Measurements from ENCODE around the gene IDH2.

IDH2 gene

GRCh38 chr15:90059208-90059985 lies 42.9 kb downstream of the IDH2 start:
- Histone ChIP-seq H3K4ac (ENCODE audit: low read depth, low read length) (peak overlapping the region; percentile 92), H3K18ac (ENCODE audit: low read length) (peak overlapping the region; percentile 34), H4K5ac (ENCODE audit: low read length) (no peak overlapping the region), H3K79me1 (ENCODE audit: low read length) (peaks cover 16% of the 10 kb centered on the region), H3K56ac (ENCODE audit: low read length) (peak overlapping the region; percentile 83), H3K23ac (ENCODE audit: low read length) (no peak overlapping the region), H2BK5ac (ENCODE audit: low read length) (peak overlapping the region; percentile 92), H3K4me3 (ENCODE audit: low read length) (no peak overlapping the region), H4K8ac (ENCODE audit: low read depth, low read length) (no peak overlapping the region), H3K4me2 (ENCODE audit: low read length) (no peak overlapping the region), H2BK120ac (ENCODE audit: low read depth, low read length) (no peak overlapping the region), H3K27me3 (ENCODE audit: insufficient read depth, low read length, poor library complexity) (no peaks in the 10 kb centered on the region), H3K9ac (ENCODE audit: low read length) (peak overlapping the region; percentile 56), H2BK15ac (replicated peaks; ENCODE audit: low read depth) (no peak overlapping the region), H3K79me2 (ENCODE audit: control insufficient read depth, insufficient read depth, low read length) (peaks cover 7% of the 10 kb centered on the region), H2AK5ac (ENCODE audit: low read length) (peak overlapping the region; percentile 98), H3K27ac (ENCODE audit: low read depth, low read length) (peak overlapping the region; percentile 90), H3K36me3 (ENCODE audit: control insufficient read depth, insufficient read depth, low read length) (no peaks in the 10 kb centered on the region), H3K4me1 (ENCODE audit: control insufficient read depth, low read depth, low read length) (peaks cover 32% of the 10 kb centered on the region)
- WGBS (ENCODE audit: extremely low coverage, insufficient coverage, low lambda C conversion rate): no CpG with 5 or more reads among the region's 21 CpGs
- DNase-seq: peak; percentile 96

DNA sequence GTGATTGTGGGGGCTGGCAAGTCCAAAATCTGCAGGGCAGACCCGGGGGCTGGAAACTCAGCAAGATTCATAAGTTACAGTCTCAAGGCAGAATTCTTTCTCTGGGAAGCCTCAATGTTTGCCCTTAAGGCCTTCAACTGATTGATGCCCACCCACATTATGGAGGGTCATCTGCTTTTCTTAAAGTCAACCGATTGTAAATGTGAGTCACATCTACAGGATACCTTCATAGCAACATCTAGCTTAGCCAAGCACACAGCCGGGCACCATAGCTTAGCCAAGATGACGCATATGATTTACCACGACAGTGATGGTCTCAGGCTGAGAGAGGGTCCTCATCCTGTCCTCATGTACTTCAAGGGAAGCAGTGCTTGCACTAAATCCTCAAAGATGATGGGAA lies 43.5 kb downstream of the IDH2 start:
- no peaks in the 10 kb centered on the region for H3K36me3 ChIP-seq (ENCODE audit: control insufficient read depth, insufficient read depth, low read length)
- peak overlapping the region; percentile 98 for H2AK5ac ChIP-seq (ENCODE audit: low read length)
- peak overlapping the region; percentile 83 for H3K56ac ChIP-seq (ENCODE audit: low read length)
- no peak overlapping the region for H3K4me2 ChIP-seq (ENCODE audit: low read length)
- H2BK5ac ChIP-seq (ENCODE audit: low read length): peak overlapping the region; percentile 92
- no peak for DNase-seq
- H2BK120ac ChIP-seq (ENCODE audit: low read depth, low read length): no peak overlapping the region
- peak overlapping the region; percentile 19 for H3K4ac ChIP-seq (ENCODE audit: low read depth, low read length)
- peaks cover 5% of the 10 kb centered on the region for H3K79me2 ChIP-seq (ENCODE audit: control insufficient read depth, insufficient read depth, low read length)
- no peak overlapping the region for H3K4me3 ChIP-seq (ENCODE audit: low read length)
- H2BK15ac ChIP-seq (replicated peaks; ENCODE audit: low read depth): no peak overlapping the region
- H4K5ac ChIP-seq (ENCODE audit: low read length): no peak overlapping the region
- no peak overlapping the region for H4K8ac ChIP-seq (ENCODE audit: low read depth, low read length)
- peak overlapping the region; percentile 56 for H3K9ac ChIP-seq (ENCODE audit: low read length)
- peaks cover 19% of the 10 kb centered on the region for H3K79me1 ChIP-seq (ENCODE audit: low read length)
- H3K27me3 ChIP-seq (ENCODE audit: insufficient read depth, low read length, poor library complexity): no peaks in the 10 kb centered on the region
- no CpG with 5 or more reads among the region's 5 CpGs for WGBS (ENCODE audit: extremely low coverage, insufficient coverage, low lambda C conversion rate)
- H3K18ac ChIP-seq (ENCODE audit: low read length): peak overlapping the region; percentile 1
- peak overlapping the region; percentile 90 for H3K27ac ChIP-seq (ENCODE audit: low read depth, low read length)
- H3K4me1 ChIP-seq (ENCODE audit: control insufficient read depth, low read depth, low read length): peaks cover 33% of the 10 kb centered on the region
- peak overlapping the region; percentile 60 for H3K23ac ChIP-seq (ENCODE audit: low read length)

DNA sequence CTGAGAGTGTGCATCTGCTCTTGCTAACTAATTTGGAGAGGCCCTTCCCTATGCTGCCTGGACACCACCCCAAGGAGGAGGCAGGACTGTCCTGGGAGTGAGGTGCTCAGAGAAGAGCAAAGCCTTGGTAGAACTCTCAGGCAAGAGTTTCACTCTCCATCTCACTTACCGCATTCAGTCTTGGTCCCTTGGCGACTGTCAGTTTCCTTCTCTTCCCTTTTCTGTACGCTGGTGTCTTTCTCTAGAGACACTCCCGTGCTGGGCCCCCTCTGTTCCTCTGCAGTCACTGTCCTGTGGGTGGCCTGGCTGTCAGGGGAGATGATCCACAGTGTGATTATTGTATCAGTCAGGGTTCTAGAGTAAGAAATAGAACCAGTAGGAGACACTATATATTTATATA lies 44.0 kb downstream of the IDH2 start:
- H3K18ac ChIP-seq (ENCODE audit: low read length): no peak overlapping the region
- no CpG with 5 or more reads among the region's 4 CpGs for WGBS (ENCODE audit: extremely low coverage, insufficient coverage, low lambda C conversion rate)
- H3K4me3 ChIP-seq (ENCODE audit: low read length): no peak overlapping the region
- no peak overlapping the region for H2AK5ac ChIP-seq (ENCODE audit: low read length)
- no peak overlapping the region for H3K27ac ChIP-seq (ENCODE audit: low read depth, low read length)
- no peak overlapping the region for H3K9ac ChIP-seq (ENCODE audit: low read length)
- no peak overlapping the region for H2BK15ac ChIP-seq (replicated peaks; ENCODE audit: low read depth)
- H3K4me1 ChIP-seq (ENCODE audit: control insufficient read depth, low read depth, low read length): peaks cover 31% of the 10 kb centered on the region
- H3K4ac ChIP-seq (ENCODE audit: low read depth, low read length): no peak overlapping the region
- H3K27me3 ChIP-seq (ENCODE audit: insufficient read depth, low read length, poor library complexity): no peaks in the 10 kb centered on the region
- H4K5ac ChIP-seq (ENCODE audit: low read length): no peak overlapping the region
- no peak overlapping the region for H4K8ac ChIP-seq (ENCODE audit: low read depth, low read length)
- no peak overlapping the region for H3K23ac ChIP-seq (ENCODE audit: low read length)
- no peak overlapping the region for H2BK5ac ChIP-seq (ENCODE audit: low read length)
- H3K79me1 ChIP-seq (ENCODE audit: low read length): peaks cover 22% of the 10 kb centered on the region
- no peak overlapping the region for H3K4me2 ChIP-seq (ENCODE audit: low read length)
- no peaks in the 10 kb centered on the region for H3K36me3 ChIP-seq (ENCODE audit: control insufficient read depth, insufficient read depth, low read length)
- H3K56ac ChIP-seq (ENCODE audit: low read length): no peak overlapping the region
- no peak for DNase-seq
- peaks cover 5% of the 10 kb centered on the region for H3K79me2 ChIP-seq (ENCODE audit: control insufficient read depth, insufficient read depth, low read length)
- H2BK120ac ChIP-seq (ENCODE audit: low read depth, low read length): no peak overlapping the region

DNA sequence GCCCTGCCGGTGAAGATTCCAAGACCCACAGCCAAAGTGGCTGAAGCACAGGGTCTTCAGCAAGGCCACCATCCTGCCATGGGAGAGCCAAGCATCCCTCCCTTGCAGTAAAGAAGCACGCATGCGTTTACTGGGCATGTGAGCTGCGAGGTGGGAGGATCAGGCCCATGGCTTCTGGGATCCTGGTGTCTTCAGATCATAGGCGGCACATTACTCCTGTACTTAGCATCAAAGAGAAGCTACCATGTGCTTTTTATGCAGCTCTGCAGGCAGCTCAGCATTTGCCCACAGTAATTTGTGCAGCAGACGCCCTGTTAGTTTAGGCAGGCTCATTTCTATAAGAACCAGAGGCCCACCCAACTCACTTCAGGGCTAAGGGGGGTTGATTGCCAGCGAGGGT lies 45.7 kb downstream of the IDH2 start:
- Histone ChIP-seq H3K79me1 (ENCODE audit: low read length) (peaks cover 21% of the 10 kb centered on the region), H2BK5ac (ENCODE audit: low read length) (no peak overlapping the region), H4K5ac (ENCODE audit: low read length) (no peak overlapping the region), H2AK5ac (ENCODE audit: low read length) (no peak overlapping the region), H2BK120ac (ENCODE audit: low read depth, low read length) (no peak overlapping the region), H3K4me1 (ENCODE audit: control insufficient read depth, low read depth, low read length) (peaks cover 18% of the 10 kb centered on the region), H2BK15ac (replicated peaks; ENCODE audit: low read depth) (no peak overlapping the region), H3K4ac (ENCODE audit: low read depth, low read length) (no peak overlapping the region), H3K79me2 (ENCODE audit: control insufficient read depth, insufficient read depth, low read length) (peaks cover 3% of the 10 kb centered on the region), H3K4me3 (ENCODE audit: low read length) (no peak overlapping the region), H3K36me3 (ENCODE audit: control insufficient read depth, insufficient read depth, low read length) (no peaks in the 10 kb centered on the region), H3K9ac (ENCODE audit: low read length) (no peak overlapping the region), H3K56ac (ENCODE audit: low read length) (no peak overlapping the region), H4K8ac (ENCODE audit: low read depth, low read length) (no peak overlapping the region), H3K18ac (ENCODE audit: low read length) (no peak overlapping the region), H3K27ac (ENCODE audit: low read depth, low read length) (no peak overlapping the region), H3K4me2 (ENCODE audit: low read length) (no peak overlapping the region), H3K23ac (ENCODE audit: low read length) (no peak overlapping the region), H3K27me3 (ENCODE audit: insufficient read depth, low read length, poor library complexity) (no peaks in the 10 kb centered on the region)
- DNase-seq: no peak
- no CpG with 5 or more reads among the region's 7 CpGs for WGBS (ENCODE audit: extremely low coverage, insufficient coverage, low lambda C conversion rate)

GRCh38 chr15:90055182-90055581 lies 47.1 kb downstream of the IDH2 start:
- Histone ChIP-seq H3K4me3 (ENCODE audit: low read length) (no peak overlapping the region), H2BK15ac (replicated peaks; ENCODE audit: low read depth) (no peak overlapping the region), H3K4ac (ENCODE audit: low read depth, low read length) (no peak overlapping the region), H2AK5ac (ENCODE audit: low read length) (no peak overlapping the region), H3K27ac (ENCODE audit: low read depth, low read length) (no peak overlapping the region), H3K79me1 (ENCODE audit: low read length) (peaks cover 24% of the 10 kb centered on the region), H3K9ac (ENCODE audit: low read length) (no peak overlapping the region), H2BK120ac (ENCODE audit: low read depth, low read length) (no peak overlapping the region), H3K79me2 (ENCODE audit: control insufficient read depth, insufficient read depth, low read length) (peaks cover 4% of the 10 kb centered on the region), H2BK5ac (ENCODE audit: low read length) (no peak overlapping the region), H3K4me1 (ENCODE audit: control insufficient read depth, low read depth, low read length) (peaks cover 15% of the 10 kb centered on the region), H4K8ac (ENCODE audit: low read depth, low read length) (no peak overlapping the region), H3K36me3 (ENCODE audit: control insufficient read depth, insufficient read depth, low read length) (no peaks in the 10 kb centered on the region), H3K23ac (ENCODE audit: low read length) (no peak overlapping the region), H3K27me3 (ENCODE audit: insufficient read depth, low read length, poor library complexity) (no peaks in the 10 kb centered on the region), H3K18ac (ENCODE audit: low read length) (no peak overlapping the region), H4K5ac (ENCODE audit: low read length) (no peak overlapping the region), H3K4me2 (ENCODE audit: low read length) (no peak overlapping the region), H3K56ac (ENCODE audit: low read length) (no peak overlapping the region)
- WGBS (ENCODE audit: extremely low coverage, insufficient coverage, low lambda C conversion rate): no CpG with 5 or more reads among the region's 7 CpGs
- no peak for DNase-seq
